HepG2 (cell line): ENCODE results near the gene RFX2.

Experiments used
- CTCF ChIP-seq: sonication (generic); formaldehyde crosslinking; IDR thresholded peaks from 2 replicates; pipeline ENCODE4 v1.5.0; 2020; ENCODE audit warnings: mild to moderate bottlenecking, missing genetic modification reagents, moderate library complexity
- HNRNPLL ChIP-seq: fragments of 200-400 bp; formaldehyde crosslinking; IDR thresholded peaks from 2 replicates; pipeline ENCODE4 v1.6.1; 2017; ENCODE audit warnings: mild to moderate bottlenecking, low read depth, low read length; ENCODE audit not compliant: poor library complexity, severe bottlenecking
- HOXA5 ChIP-seq: sonication (generic); formaldehyde crosslinking; IDR thresholded peaks from 2 replicates; pipeline ENCODE4 v1.4.0; 2020; ENCODE audit warnings: missing genetic modification reagents
- MAZ ChIP-seq, 2 experiments: sonication (generic) in 1 of 2; formaldehyde crosslinking in 1 of 2; IDR thresholded peaks; 2 replicates each; pipeline versions ENCODE4 v1.5.0 to v1.6.1; 2012 to 2020; ENCODE audit warnings: low read depth in 2 of 2, mild to moderate bottlenecking in 2 of 2, borderline replicate concordance in 1 of 2, improper control_type of control experiment in 1 of 2, low read length in 1 of 2, missing genetic modification reagents in 1 of 2, moderate library complexity in 1 of 2
- POLR2AphosphoS5 ChIP-seq: IDR thresholded peaks from 2 replicates; pipeline ENCODE4 v1.6.1; 2012; ENCODE audit warnings: low read depth, low read length
- RELA ChIP-seq: sonication (generic); formaldehyde crosslinking; IDR thresholded peaks from 2 replicates; pipeline ENCODE4 v1.4.0; 2020; ENCODE audit warnings: missing genetic modification reagents
- U2AF2 ChIP-seq: fragments of 200-400 bp; formaldehyde crosslinking; IDR thresholded peaks from 2 replicates; pipeline ENCODE4 v1.6.1; 2017; ENCODE audit warnings: low read depth, mild to moderate bottlenecking, low read length
- ZNF24 ChIP-seq: fragments of 450-650 bp; IDR thresholded peaks from 2 replicates; pipeline ENCODE4 v1.6.1; 2017; ENCODE audit warnings: antibody characterized with exemption, mild to moderate bottlenecking
- ZNF263 ChIP-seq: sonication (generic); formaldehyde crosslinking; IDR thresholded peaks from 2 replicates; pipeline ENCODE4 v1.4.0; 2020; ENCODE audit warnings: missing genetic modification reagents
- ZNF274 ChIP-seq: sonication (generic); formaldehyde crosslinking; IDR thresholded peaks from 2 replicates; pipeline ENCODE4 v1.5.1; 2020; ENCODE audit warnings: mild to moderate bottlenecking, missing genetic modification reagents
- ZNF777 ChIP-seq: sonication (generic); formaldehyde crosslinking; IDR thresholded peaks from 2 replicates; pipeline ENCODE4 v1.4.0; 2020; ENCODE audit warnings: missing genetic modification reagents
- TF ChIP-seq, protein P1 (sequence below), 2 experiments: fragments of 450-650 bp in 1 of 2; sonication (generic) in 1 of 2; formaldehyde crosslinking in 1 of 2; IDR thresholded peaks; 2 replicates each; pipeline versions ENCODE4 v1.6.1 to v1.8.0; 2016 to 2022; ENCODE audit warnings: antibody characterized with exemption in 1 of 2, mild to moderate bottlenecking in 1 of 2, missing genetic modification reagents in 1 of 2

DNA sequence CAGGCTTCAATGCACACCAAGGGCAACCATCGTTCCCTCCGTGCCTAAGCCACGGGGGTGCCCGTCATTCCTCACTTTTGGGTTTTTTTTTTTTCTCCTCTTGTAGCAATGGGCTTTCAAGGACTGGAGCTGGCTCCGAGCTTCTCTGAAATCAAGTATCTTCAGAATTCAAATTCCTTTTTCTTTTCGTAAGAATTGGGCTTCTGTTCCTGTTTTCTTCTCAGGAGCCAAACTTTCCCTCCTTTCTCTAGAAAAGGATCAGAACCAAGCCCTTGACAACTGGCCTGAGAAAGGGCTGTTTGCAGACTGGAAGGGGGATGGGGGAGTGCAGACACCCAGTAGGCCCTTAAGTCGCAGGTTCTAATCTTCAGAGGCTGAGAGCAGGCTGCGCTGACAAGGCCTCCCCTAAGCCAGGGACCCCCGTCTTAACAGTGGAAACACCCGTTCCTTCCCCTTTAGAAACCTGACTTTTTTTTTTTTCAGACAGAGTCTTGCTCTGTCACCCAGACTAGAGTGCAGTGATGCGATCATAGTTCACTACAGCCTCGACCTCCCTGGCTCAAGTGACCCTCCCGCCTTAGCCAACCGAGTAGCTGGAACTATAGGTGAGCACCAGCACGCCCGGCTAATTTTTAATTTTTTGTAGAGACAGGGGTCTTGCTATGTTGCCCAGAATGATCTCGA is 51.6 kb downstream of the RFX2 start:
- TF ChIP-seq U2AF2: no peak
- no peak for TF ChIP-seq ZNF263
- no peak for TF ChIP-seq ZNF777 (CRISPR knock-in tag)
- no peak for TF ChIP-seq ZNF274 (CRISPR knock-in tag)
- no peak for TF ChIP-seq HNRNPLL
- no peak for TF ChIP-seq HOXA5 (CRISPR knock-in tag)
- TF ChIP-seq CTCF (CRISPR knock-in tag): no peak
- no peak for TF ChIP-seq ZNF24
- TF ChIP-seq MAZ (IDR thresholded peaks at IDR 0.05; ENCODE audit: borderline replicate concordance, low read depth, low read length): no peak
- no peak for TF ChIP-seq MAZ (CRISPR knock-in tag; IDR thresholded peaks at IDR 0.05; ENCODE audit: low read depth)
- no peak for TF ChIP-seq RELA (CRISPR knock-in tag)
- no peak for TF ChIP-seq POLR2AphosphoS5
- TF ChIP-seq, protein P1, sequence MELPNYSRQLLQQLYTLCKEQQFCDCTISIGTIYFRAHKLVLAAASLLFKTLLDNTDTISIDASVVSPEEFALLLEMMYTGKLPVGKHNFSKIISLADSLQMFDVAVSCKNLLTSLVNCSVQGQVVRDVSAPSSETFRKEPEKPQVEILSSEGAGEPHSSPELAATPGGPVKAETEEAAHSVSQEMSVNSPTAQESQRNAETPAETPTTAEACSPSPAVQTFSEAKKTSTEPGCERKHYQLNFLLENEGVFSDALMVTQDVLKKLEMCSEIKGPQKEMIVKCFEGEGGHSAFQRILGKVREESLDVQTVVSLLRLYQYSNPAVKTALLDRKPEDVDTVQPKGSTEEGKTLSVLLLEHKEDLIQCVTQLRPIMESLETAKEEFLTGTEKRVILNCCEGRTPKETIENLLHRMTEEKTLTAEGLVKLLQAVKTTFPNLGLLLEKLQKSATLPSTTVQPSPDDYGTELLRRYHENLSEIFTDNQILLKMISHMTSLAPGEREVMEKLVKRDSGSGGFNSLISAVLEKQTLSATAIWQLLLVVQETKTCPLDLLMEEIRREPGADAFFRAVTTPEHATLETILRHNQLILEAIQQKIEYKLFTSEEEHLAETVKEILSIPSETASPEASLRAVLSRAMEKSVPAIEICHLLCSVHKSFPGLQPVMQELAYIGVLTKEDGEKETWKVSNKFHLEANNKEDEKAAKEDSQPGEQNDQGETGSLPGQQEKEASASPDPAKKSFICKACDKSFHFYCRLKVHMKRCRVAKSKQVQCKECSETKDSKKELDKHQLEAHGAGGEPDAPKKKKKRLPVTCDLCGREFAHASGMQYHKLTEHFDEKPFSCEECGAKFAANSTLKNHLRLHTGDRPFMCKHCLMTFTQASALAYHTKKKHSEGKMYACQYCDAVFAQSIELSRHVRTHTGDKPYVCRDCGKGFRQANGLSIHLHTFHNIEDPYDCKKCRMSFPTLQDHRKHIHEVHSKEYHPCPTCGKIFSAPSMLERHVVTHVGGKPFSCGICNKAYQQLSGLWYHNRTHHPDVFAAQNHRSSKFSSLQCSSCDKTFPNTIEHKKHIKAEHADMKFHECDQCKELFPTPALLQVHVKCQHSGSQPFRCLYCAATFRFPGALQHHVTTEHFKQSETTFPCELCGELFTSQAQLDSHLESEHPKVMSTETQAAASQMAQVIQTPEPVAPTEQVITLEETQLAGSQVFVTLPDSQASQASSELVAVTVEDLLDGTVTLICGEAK (IDR thresholded peaks at IDR 0.05): no peak
- TF ChIP-seq, protein P1 (CRISPR knock-in tag; IDR thresholded peaks at IDR 0.05): no peak
